NCI-H2029 (cell line): ENCODE data around the gene ARHGAP22.

ENCODE experiments used
- DNase-seq: peaks from one replicate; lab custom pipeline; 2025; lab: John Stamatoyannopoulos, UW

The ARHGAP22 gene

GRCh38 chr10:48607356-48608278 lies 2.7 kb upstream of the ARHGAP22 start:
- no peak for DNase-seq

- DNase-seq, result no peak
Observed at GRCh38 chr10:48606530-48607355, 1.9 kb upstream of the ARHGAP22 start.

- DNase-seq, result no peak
Observed at GRCh38 chr10:48605786-48606529, 1.1 kb upstream of the ARHGAP22 start.

GRCh38 chr10:48604039-48604990 lies 558 bp downstream of the ARHGAP22 start:
- DNase-seq, result no peak

- no peak for DNase-seq
Observed at GRCh38 chr10:48603421-48604038, 1.3 kb downstream of the ARHGAP22 start.

- no peak for DNase-seq
Observed at GRCh38 chr10:48602401-48603135, 2.3 kb downstream of the ARHGAP22 start.

- no peak for DNase-seq
Observed at GRCh38 chr10:48601789-48602188, 3.1 kb downstream of the ARHGAP22 start.

DNA sequence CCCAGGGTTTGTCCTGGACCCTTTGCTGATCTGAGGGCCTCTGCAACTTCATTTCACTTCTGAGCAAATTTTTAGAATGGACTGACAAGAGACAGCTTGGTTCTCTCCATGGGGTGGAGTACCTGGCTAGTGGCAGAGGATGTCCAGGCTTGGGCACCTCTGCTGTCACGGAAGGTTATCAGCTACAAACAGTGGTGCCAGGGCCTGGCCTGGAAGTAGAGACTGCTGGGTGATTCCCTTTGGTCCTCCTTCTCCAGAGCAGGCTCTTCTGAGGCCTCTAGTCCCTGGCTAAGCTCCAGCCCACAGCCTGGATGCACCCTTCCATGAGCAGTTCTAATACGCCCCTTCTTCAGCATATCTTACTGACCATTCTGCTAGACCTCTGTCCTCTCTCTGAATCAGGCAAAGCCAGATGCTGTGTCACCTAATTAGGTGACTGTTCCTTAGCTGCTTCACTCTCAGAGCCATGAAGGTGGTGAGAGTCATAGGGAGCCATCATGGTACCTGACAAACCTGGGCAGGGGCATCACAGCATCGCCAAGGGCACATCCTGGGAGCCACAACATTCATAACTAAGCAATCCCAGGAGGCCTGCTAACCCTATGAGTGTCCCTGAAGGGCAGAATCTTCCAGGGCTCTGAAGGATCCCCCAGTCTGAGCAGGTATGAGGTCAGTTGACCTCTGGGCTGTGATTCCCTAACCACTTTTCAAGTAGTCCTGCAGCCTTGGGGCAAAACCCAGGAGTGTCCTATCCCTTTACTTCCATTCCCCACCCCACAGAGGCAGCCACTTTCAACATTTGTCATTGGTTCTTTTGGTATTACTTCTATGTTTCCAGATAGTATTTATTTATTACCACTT lies 4.0 kb downstream of the ARHGAP22 start:
- no peak for DNase-seq

- DNase-seq, result no peak
Observed at GRCh38 chr10:48599830-48600134, 5.1 kb downstream of the ARHGAP22 start.

- no peak for DNase-seq
Observed at GRCh38 chr10:48598936-48599829, 5.7 kb downstream of the ARHGAP22 start.

- DNase-seq, result peak; percentile 16
Observed at GRCh38 chr10:48598243-48598935, 6.5 kb downstream of the ARHGAP22 start.

- no peak for DNase-seq
Observed at GRCh38 chr10:48595539-48595932, 9.3 kb downstream of the ARHGAP22 start.

DNA sequence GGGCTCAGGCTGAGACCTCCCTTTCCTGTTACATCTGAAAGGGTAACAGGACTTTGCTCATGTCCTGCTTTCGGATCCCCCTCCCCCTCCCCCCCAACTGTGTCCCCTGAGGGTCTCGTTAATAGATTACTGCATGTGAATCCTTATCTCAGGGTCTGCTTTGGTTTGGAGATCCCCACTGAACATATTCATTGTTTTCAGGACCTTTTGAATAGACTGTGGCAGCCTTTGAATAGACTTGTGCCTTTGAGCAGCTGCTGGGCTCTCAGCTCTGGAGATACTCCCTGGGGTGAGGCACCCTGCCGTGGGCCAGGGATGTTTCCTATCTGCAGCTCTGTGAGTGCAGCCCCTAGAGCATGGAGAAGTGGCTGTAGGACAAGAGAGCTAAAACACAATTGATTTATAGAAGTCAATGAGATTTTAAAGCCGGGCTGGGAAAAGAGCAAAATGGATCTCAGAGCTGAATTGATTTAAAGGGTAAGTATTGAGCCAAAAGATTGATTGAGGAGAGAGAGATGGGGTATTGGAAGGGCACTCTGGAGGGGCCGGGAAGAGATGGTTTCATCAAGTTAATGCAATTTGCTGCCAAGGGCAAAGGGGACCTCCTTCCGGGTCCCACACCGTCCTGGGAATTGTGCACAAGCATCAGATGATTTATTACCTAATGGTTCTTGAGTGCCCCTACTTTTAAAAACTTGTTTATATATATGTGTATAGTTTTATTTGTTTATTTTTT lies 9.9 kb downstream of the ARHGAP22 start:
- DNase-seq, result no peak

DNA sequence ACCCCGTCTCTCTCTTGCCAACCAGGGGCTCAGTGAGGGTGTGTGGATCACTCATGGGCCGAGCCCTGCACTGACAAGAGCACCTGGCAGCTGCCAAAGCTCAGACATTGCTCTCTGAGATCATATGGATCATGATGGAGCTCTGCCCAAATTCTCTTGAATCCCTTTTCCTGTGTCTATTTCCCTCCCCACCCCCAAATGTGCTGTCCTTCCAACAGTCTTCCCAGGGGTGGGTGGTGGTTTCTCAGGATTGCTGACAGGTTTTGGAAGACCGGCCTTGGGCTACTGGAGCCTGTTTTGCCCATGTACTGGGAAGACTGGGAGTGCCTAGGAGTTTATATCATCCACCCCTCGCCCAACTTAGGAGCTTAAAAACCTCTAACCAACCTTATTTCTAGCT lies 10.5 kb downstream of the ARHGAP22 start:
- DNase-seq, result no peak

- DNase-seq, result no peak
Observed at GRCh38 chr10:48592346-48592745, 12.5 kb downstream of the ARHGAP22 start.

DNA sequence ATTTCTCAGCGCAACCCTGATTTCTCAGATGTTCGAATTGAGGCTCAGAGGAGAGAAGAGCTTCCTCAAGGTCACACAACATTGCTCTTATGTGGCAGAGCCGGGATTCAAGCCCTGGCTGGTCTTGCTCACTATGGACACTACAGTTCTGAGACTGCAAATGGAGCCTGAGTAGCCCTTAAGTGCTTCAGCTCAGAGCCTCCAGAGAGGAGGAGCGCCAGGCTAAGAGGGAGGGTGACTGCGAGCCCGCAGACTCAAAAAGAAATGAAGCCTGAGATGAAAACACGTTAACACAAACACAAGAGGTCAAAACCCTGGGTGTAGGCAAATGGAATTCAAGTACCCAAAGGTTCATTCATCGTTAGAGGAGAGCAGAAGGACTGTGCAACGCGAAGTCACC lies 13.9 kb downstream of the ARHGAP22 start:
- no peak for DNase-seq

- no peak for DNase-seq
Observed at GRCh38 chr10:48589266-48589665, 15.6 kb downstream of the ARHGAP22 start.
